Heart right ventricle (tissue), 16 donors: ENCODE results near the gene SAMD8. TPM values are rescaled to one million over a fixed set of nuclear protein-coding genes. Genes with fewer than 3 reads are reported as not detected.
"Not testable (repeated sequence)": the region's sequence is repeated elsewhere in the genome, so short reads cannot be mapped to it uniquely, and the experiment has no call there.

ENCODE experiments used
- ATAC-seq, 8 donors: fragments of 200-7000 bp; cut with Tn5 transposase; one replicate each; pipeline ENCODE4 v1.9.1; 2020; ENCODE audit warnings: mild to moderate bottlenecking in 8 of 8, moderate library complexity in 8 of 8, moderate number of reproducible peaks in 1 of 8
- DNase-seq, 2 donors: peaks; one replicate each; pipeline ENCODE4 v3.0.0-alpha.2; 2020
- H3K27ac ChIP-seq, 10 donors: fragments of 200-600 bp; sonication (generic) in 2 of 10; one replicate each; pipeline versions ENCODE4 v1.5.0 to v1.8.0; 2020 to 2022; ENCODE audit warnings: mild to moderate bottlenecking in 3 of 10
- H3K27me3 ChIP-seq, 7 donors: fragments of 200-600 bp; one replicate each; pipeline ENCODE4 v1.8.0; 2021 to 2022; ENCODE audit warnings: mild to moderate bottlenecking in 2 of 7
- H3K36me3 ChIP-seq, 9 donors: fragments of 200-600 bp; sonication (generic) in 1 of 9; one replicate each; pipeline versions ENCODE4 v1.5.0 to v1.8.0; 2020 to 2022; ENCODE audit warnings: mild to moderate bottlenecking in 2 of 9
- H3K4me1 ChIP-seq, 9 donors: fragments of 200-600 bp; sonication (generic) in 1 of 9; one replicate each; pipeline versions ENCODE4 v1.5.0 to v1.8.0; 2020 to 2022; ENCODE audit warnings: mild to moderate bottlenecking in 4 of 9
- H3K4me3 ChIP-seq, 10 donors: fragments of 200-600 bp; sonication (generic) in 2 of 10; one replicate each; pipeline versions ENCODE4 v1.5.0 to v1.8.0; 2020 to 2022; ENCODE audit warnings: mild to moderate bottlenecking in 7 of 10, moderate library complexity in 2 of 10
- H3K9me3 ChIP-seq, 11 donors: fragments of 200-600 bp in 10 of 11; sonication (generic) in 2 of 11; one replicate each; pipeline versions ENCODE4 v1.5.0 to v1.8.0; 2013 to 2022; ENCODE audit warnings: mild to moderate bottlenecking in 2 of 11, control low read depth in 1 of 11, moderate library complexity in 1 of 11
- CTCF ChIP-seq, 9 donors: fragments of 200-600 bp; sonication (generic) in 2 of 9; IDR thresholded peaks; one replicate each; pipeline versions ENCODE4 v1.5.0 to v1.8.0; 2021 to 2022; ENCODE audit warnings: antibody characterized with exemption in 9 of 9, mild to moderate bottlenecking in 5 of 9, moderate library complexity in 1 of 9
- WGBS, 2 donors: extraction: QIAGEN DNeasy Blood & Tissue Kit; methylation state at CpG; one replicate each; pipeline ENCODE4 v1.1.7; 2013; ENCODE audit warnings: inconsistent platforms in 1 of 2; 5-methylcytosine and 5-hydroxymethylcytosine counted together
- intact Hi-C, 10 donors: fragments of 100-400 bp; cut with DNase I; formaldehyde crosslinking; loops; one replicate each; pipeline versions ENCODE4 v1.11.1 to v1.14.2; 2022
- polyA plus RNA-seq, 2 donors: library from polyadenylated mRNA; stranded (reverse); fragments of 200-250 nt; gene quantifications; one replicate each; pipeline ENCODE4 v1.2.3, GENCODE V29; 2013
- total RNA-seq, 10 donors: library from RNA; stranded (reverse); fragmentation: NEBNext Ultra II Directional in 3 of 10; extraction: Animal tissue kit (Norgen Biotek cat#: 25700) in 3 of 10; gene quantifications; one replicate each; pipeline versions ENCODE4 v1.2.1 to v1.2.4, GENCODE V29; 2021 to 2023
- donor health status: Arrhythmogenic right ventricular cardiomyopathy.
- donor health status: ischemic (EF 13 %, LVEDD 7.1; RV severe dilation, severe dysfunction).
- donor health status: healthy with polysubstance abuse.
- donor health status: DM: no; HTN: yes; CAD: no.
- donor health status: DM: no; HTN: no; CAD: no.
- donor health status: ischemic (EF 25% LVEDD 6.9; RV normal size, moderate dysfunction).
- donor health status: ischemic (EF 25% LVEDD 5.7; RV mildly dilated, moderate dysfunction).
- donor health status: healthy.
- donor health status: DM: yes; HTN: yes; CAD: no.
- donor health status: Ischemic cardiomyopathy.
- donor health status: ischemic (EF 35%, LVEDD 5.7; RV mildly dilated, moderate dysfunction).
- donor health status: nonischemic (EF 11% LVEDD 7.7; RV severe dilation, severe dysfunction).
- donor health status: DM: yes; HTN: yes; CAD: no.
- donor health status: PGD.
- donor health status: ischemic (EF 29% LVEDD 5.4; RV normal size, mild dysfunction).
- donor health status: nonischemic (EF 23%, LVEDD 6.1; RV moderate dilation, normal function).

The SAMD8 gene
- total and polyA plus RNA-seq, 12 donors, result 5.3 to 31.2 (median 25.4) TPM

GRCh38 chr10:75197066-75197465, 85.6 kb downstream of the SAMD8 start:
- intact Hi-C loops, result loop anchor here in 1 of 10 donors (10.0 kb wide), 1 partner anchor 82 kb away; the partner anchor contains the start of gene SAMD8
- Histone ChIP-seq H3K4me1 (peaks cover 0 to 11% (median 5%) of the 10 kb centered on the region in 9 donors), H3K27ac (no peak overlapping the region), H3K4me3 (no peak overlapping the region), H3K27me3 (no peaks in the 10 kb centered on the region), H3K36me3 (no peaks in the 10 kb centered on the region), H3K9me3 (no peaks in the 10 kb centered on the region)
- DNase-seq, result no peak
- WGBS, 2 donors, result 73 to 86% methylated on average over 3 of the region's 3 CpGs
- ATAC-seq, result no peak
- TF ChIP-seq CTCF (IDR thresholded peaks at IDR 0.05), result no peak

- Histone ChIP-seq H3K27me3 (no peaks in the 10 kb centered on the region), H3K4me3 (no peak overlapping the region), H3K27ac (no peak overlapping the region), H3K36me3 (no peaks in the 10 kb centered on the region), H3K4me1 (peaks cover under 1 to 11% (median 8%) of the 10 kb centered on the region in 9 donors), H3K9me3 (no peaks in the 10 kb centered on the region)
- 84 to 88% methylated on average over 2 of the region's 2 CpGs for WGBS, 2 donors
- no peak for DNase-seq
- intact Hi-C loops, result loop anchor here in 1 of 10 donors (10.0 kb wide), 1 partner anchor 83 kb away; the partner anchor contains the start of gene SAMD8
- TF ChIP-seq CTCF (IDR thresholded peaks at IDR 0.05), result no peak
- no peak for ATAC-seq
Measured at GRCh38 chr10:75197906-75198305, 86.5 kb downstream of the SAMD8 start.

GRCh38 chr10:75199949-75200348, 88.5 kb downstream of the SAMD8 start:
- intact Hi-C loops, result loop anchor here in 1 of 10 donors (10.0 kb wide), 1 partner anchor 85 kb away; the partner anchor contains the start of gene SAMD8
- H3K27ac ChIP-seq, H3K27me3 ChIP-seq, H3K9me3 ChIP-seq, DNase-seq, H3K4me3 ChIP-seq, H3K36me3 ChIP-seq, ATAC-seq: not testable (repeated sequence)
- 96 to 97% methylated on average over 6 of the region's 6 CpGs for WGBS, 2 donors
- peaks cover 4 to 23% (median 15%) of the 10 kb centered on the region in 9 donors for H3K4me1 ChIP-seq

- H3K4me1 ChIP-seq, result peaks cover 4 to 23% (median 15%) of the 10 kb centered on the region in 9 donors
- H3K4me3 ChIP-seq, result no peak overlapping the region
- H3K27me3 ChIP-seq, result no peaks in the 10 kb centered on the region
- peak in 1 of 8 donors; percentile 2 for ATAC-seq
- no peaks in the 10 kb centered on the region for H3K9me3 ChIP-seq
- H3K36me3 ChIP-seq, result peaks cover 0 to 3% (median 0%) of the 10 kb centered on the region in 9 donors
- intact Hi-C loops, result no loop called here
- no peak for TF ChIP-seq CTCF (IDR thresholded peaks at IDR 0.05)
- DNase-seq, result no peak
- H3K27ac ChIP-seq, result peak overlapping the region in 2 of 10 donors; percentile 23 to 71
- WGBS, 2 donors, result 84 to 85% methylated on average over 9 of the region's 9 CpGs
Measured at GRCh38 chr10:75201793-75202307, 90.4 kb downstream of the SAMD8 start.
